PC-3 (cell line): ENCODE measurements around the gene CTSE. TPM values are rescaled to one million over a fixed set of nuclear protein-coding genes. Genes with fewer than 3 reads are reported as not detected.

Experiments used
- ATAC-seq: fragments of 200-7000 bp; cut with Tn5 transposase; 2 replicates; pipeline ENCODE4 v1.9.1; 2020; ENCODE audit warnings: mild to moderate bottlenecking, moderate library complexity
- BruUV-seq: library from RNA; stranded (reverse); fragments of 400-500 nt; replicated peaks from 2 replicates; lab custom pipeline; 2021; lab: Mats Ljungman, UMichigan
- CTCF ChIA-PET: fragments of 300-600 bp; sonication (Branson Sonifier 250); formaldehyde crosslinking; loops from one replicate; lab custom pipeline; 2022; ENCODE audit warnings: antibody characterized with exemption; lab: Charles Lee
- POLR2A ChIA-PET: fragments of 300-600 bp; sonication (Branson Sonifier 250); formaldehyde crosslinking; loops from one replicate; lab custom pipeline; 2022; ENCODE audit warnings: antibody characterized with exemption; ENCODE audit not compliant: unreplicated experiment; lab: Charles Lee
- DNase-seq: peaks from one replicate; pipeline ENCODE4 v3.0.0-alpha.2; 2015
- H2AFZ ChIP-seq: fragments of 300-600 bp; sonication (generic); 2 replicates; pipeline ENCODE4 v1.6.0; 2016; ENCODE audit warnings: antibody characterized with exemption, low read length
- H3F3A ChIP-seq: fragments of 300-600 bp; sonication (generic); one replicate; pipeline ENCODE4 v1.6.0; 2017; ENCODE audit warnings: antibody characterized with exemption, low read length, control low read depth, mild to moderate bottlenecking; ENCODE audit not compliant: unreplicated experiment
- H3K27ac ChIP-seq: fragments of 300-600 bp; sonication (generic); 2 replicates; pipeline ENCODE4 v1.5.1; 2016; ENCODE audit warnings: mild to moderate bottlenecking, low read length
- H3K27me3 ChIP-seq: fragments of 300-600 bp; sonication (generic); 2 replicates; pipeline ENCODE4 v1.6.1; 2016; ENCODE audit warnings: low read length, mixed read lengths
- H3K36me3 ChIP-seq: fragments of 300-600 bp; sonication (generic); 2 replicates; pipeline ENCODE4 v1.6.1; 2016; ENCODE audit warnings: low read depth, mixed run types, low read length, mixed read lengths
- H3K4me1 ChIP-seq: fragments of 300-600 bp; sonication (generic); 2 replicates; pipeline ENCODE4 v1.5.1; 2016; ENCODE audit warnings: low read length; ENCODE audit not compliant: insufficient read depth
- H3K4me2 ChIP-seq: fragments of 300-600 bp; sonication (generic); 2 replicates; pipeline ENCODE4 v1.6.0; 2016; ENCODE audit warnings: low read length
- H3K4me3 ChIP-seq: fragments of 300-600 bp; sonication (generic); 2 replicates; pipeline ENCODE4 v1.5.1; 2016; ENCODE audit warnings: mild to moderate bottlenecking, low read length, mixed read lengths
- H3K79me2 ChIP-seq: fragments of 300-600 bp; sonication (generic); 2 replicates; pipeline ENCODE4 v1.6.1; 2017; ENCODE audit warnings: low read length, mixed read lengths
- H3K9ac ChIP-seq: fragments of 300-600 bp; sonication (generic); 2 replicates; pipeline ENCODE4 v1.6.0; 2016; ENCODE audit warnings: mild to moderate bottlenecking, low read length
- H3K9me2 ChIP-seq: fragments of 300-600 bp; sonication (generic); replicated peaks from 2 replicates; pipeline ENCODE4 v1.6.1; 2016; ENCODE audit warnings: mixed run types, low read length, mixed read lengths
- H3K9me3 ChIP-seq: fragments of 300-600 bp; sonication (generic); 2 replicates; pipeline ENCODE4 v1.6.1; 2016; ENCODE audit warnings: low read length, mixed read lengths
- H4K20me1 ChIP-seq: fragments of 300-600 bp; sonication (generic); 2 replicates; pipeline ENCODE4 v1.6.1; 2016; ENCODE audit warnings: low read length, mixed read lengths
- CTCF ChIP-seq: fragments of 300-600 bp; sonication (generic); conservative IDR thresholded peaks from 2 replicates; pipeline ENCODE4 v1.5.1; 2017; ENCODE audit warnings: antibody characterized with exemption, low read depth, mild to moderate bottlenecking, low read length
- EZH2 ChIP-seq: fragments of 300-600 bp; sonication (generic); IDR thresholded peaks from one replicate; pipeline ENCODE4 v1.6.1; 2017; ENCODE audit warnings: antibody characterized with exemption, mild to moderate bottlenecking, low read length; ENCODE audit not compliant: unreplicated experiment
- EZH2phosphoT487 ChIP-seq: fragments of 300-600 bp; sonication (generic); IDR thresholded peaks from 2 replicates; pipeline ENCODE4 v1.6.1; 2018; ENCODE audit warnings: mild to moderate bottlenecking, antibody characterized with exemption, low read length, borderline replicate concordance
- intact Hi-C: fragments of 100-400 bp; cut with micrococcal nuclease; formaldehyde crosslinking; loops from 2 replicates; pipeline ENCODE4 v1.9.0; 2023
- total RNA-seq: library from RNA; depleted of rRNA; stranded (reverse); fragments of >200 nt; gene quantifications from 2 replicates; pipeline ENCODE4 v1.2.3, GENCODE V29; 2014

CTSE gene
- total RNA-seq, 1 experiment from 2014 or later, result 0.51 TPM

GRCh38 chr1:205972491-205973168 is 51.1 kb downstream of the CTSE start:
- Histone ChIP-seq H3K27me3 (no peaks in the 10 kb centered on the region), H3K27ac (no peak overlapping the region), H3K9me2 (no peaks in the 10 kb centered on the region), H3K79me2 (no peaks in the 10 kb centered on the region), H2AFZ (no peak overlapping the region), H3K9me3 (no peaks in the 10 kb centered on the region), H3K4me2 (no peak overlapping the region), H3K9ac (no peak overlapping the region), H3K4me1 (peaks cover 2% of the 10 kb centered on the region; the same call in 1 of the 2 replicates), H4K20me1 (no peaks in the 10 kb centered on the region), H3K36me3 (no peaks in the 10 kb centered on the region), H3F3A (no peaks in the 10 kb centered on the region), H3K4me3 (no peak overlapping the region)
- BruUV-seq, result no TSS peak
- ChIA-PET CTCF (no interaction called here), POLR2A (no interaction called here)
- ATAC-seq (no peak), DNase-seq (no peak)
- intact Hi-C loops, result no loop called here
- TF ChIP-seq CTCF (no peak), EZH2 (no peak), EZH2phosphoT487 (no peak)

GRCh38 chr1:205972081-205972480 is 51.6 kb downstream of the CTSE start:
- Histone ChIP-seq H3K9me2 (no peaks in the 10 kb centered on the region), H3K9ac (no peak overlapping the region), H2AFZ (no peak overlapping the region), H3K27me3 (no peaks in the 10 kb centered on the region), H3F3A (no peaks in the 10 kb centered on the region), H3K9me3 (no peaks in the 10 kb centered on the region), H3K4me3 (no peak overlapping the region), H3K36me3 (no peaks in the 10 kb centered on the region), H3K4me2 (no peak overlapping the region), H4K20me1 (no peaks in the 10 kb centered on the region), H3K27ac (no peak overlapping the region), H3K4me1 (peaks cover 5% of the 10 kb centered on the region; the same call in 1 of the 2 replicates), H3K79me2 (no peaks in the 10 kb centered on the region)
- intact Hi-C loops, result no loop called here
- ChIA-PET POLR2A (no interaction called here), CTCF (no interaction called here)
- no peak for TF ChIP-seq EZH2phosphoT487
- TF ChIP-seq EZH2, result no peak
- TF ChIP-seq CTCF, result no peak
- BruUV-seq, result no TSS peak
- DNase-seq, result peak; percentile 24
- ATAC-seq, result no peak

GRCh38 chr1:205971082-205971481 is 52.6 kb downstream of the CTSE start:
- CTCF ChIA-PET, result no interaction called here
- no peaks in the 10 kb centered on the region for H3K36me3 ChIP-seq
- no TSS peak for BruUV-seq
- H3K4me1 ChIP-seq, result peaks cover 5% of the 10 kb centered on the region; the same call in 1 of the 2 replicates
- H3K79me2 ChIP-seq, result no peaks in the 10 kb centered on the region
- H3K4me2 ChIP-seq, result no peak overlapping the region
- H3K9ac ChIP-seq, result no peak overlapping the region
- H3K9me3 ChIP-seq, result no peaks in the 10 kb centered on the region
- DNase-seq, result no peak
- intact Hi-C loops, result no loop called here
- no peak overlapping the region for H3K27ac ChIP-seq
- ATAC-seq, result no peak
- no peaks in the 10 kb centered on the region for H3K9me2 ChIP-seq
- no peak overlapping the region for H2AFZ ChIP-seq
- H3K4me3 ChIP-seq, result no peak overlapping the region
- no peaks in the 10 kb centered on the region for H3K27me3 ChIP-seq
- POLR2A ChIA-PET, result interaction anchor here (0.6 kb wide), 1 partner anchor 21 kb away, joined by 3 read pairs; no protein-coding TSS in a partner anchor
- TF ChIP-seq CTCF, result no peak
- no peak for TF ChIP-seq EZH2
- no peak for TF ChIP-seq EZH2phosphoT487
- no peaks in the 10 kb centered on the region for H3F3A ChIP-seq
- H4K20me1 ChIP-seq, result no peaks in the 10 kb centered on the region
